ENCODE measurements around the gene PPP2R2B. TPM values are rescaled to one million over a fixed set of nuclear protein-coding genes. Genes with fewer than 3 reads are reported as not detected.

Gene PPP2R2B
- total RNA-seq, 1 donor: not detected

DNA sequence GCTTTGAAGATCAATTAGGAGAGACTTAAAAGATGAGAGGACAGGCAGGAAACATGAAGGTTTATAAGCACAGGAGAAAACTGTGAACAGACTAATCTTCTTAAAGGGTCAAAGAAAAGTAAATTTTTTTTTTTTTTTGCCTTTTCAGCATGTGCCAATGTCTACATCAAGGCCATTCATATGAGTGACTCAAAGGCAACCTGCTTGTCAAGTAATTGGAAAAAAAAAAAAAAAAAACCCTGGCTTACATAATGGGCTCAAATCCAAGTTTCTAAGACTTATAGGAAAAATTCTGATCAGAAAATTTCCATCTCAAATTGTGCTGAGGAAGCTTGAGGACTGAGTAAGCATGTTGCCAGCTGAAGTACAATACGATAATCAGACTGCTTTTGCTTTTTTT is 15.9 kb downstream of the PPP2R2B start:
- no peaks in the 10 kb centered on the region for H3K4me1 ChIP-seq (ENCODE audit: insufficient read depth, low read length)

DNA sequence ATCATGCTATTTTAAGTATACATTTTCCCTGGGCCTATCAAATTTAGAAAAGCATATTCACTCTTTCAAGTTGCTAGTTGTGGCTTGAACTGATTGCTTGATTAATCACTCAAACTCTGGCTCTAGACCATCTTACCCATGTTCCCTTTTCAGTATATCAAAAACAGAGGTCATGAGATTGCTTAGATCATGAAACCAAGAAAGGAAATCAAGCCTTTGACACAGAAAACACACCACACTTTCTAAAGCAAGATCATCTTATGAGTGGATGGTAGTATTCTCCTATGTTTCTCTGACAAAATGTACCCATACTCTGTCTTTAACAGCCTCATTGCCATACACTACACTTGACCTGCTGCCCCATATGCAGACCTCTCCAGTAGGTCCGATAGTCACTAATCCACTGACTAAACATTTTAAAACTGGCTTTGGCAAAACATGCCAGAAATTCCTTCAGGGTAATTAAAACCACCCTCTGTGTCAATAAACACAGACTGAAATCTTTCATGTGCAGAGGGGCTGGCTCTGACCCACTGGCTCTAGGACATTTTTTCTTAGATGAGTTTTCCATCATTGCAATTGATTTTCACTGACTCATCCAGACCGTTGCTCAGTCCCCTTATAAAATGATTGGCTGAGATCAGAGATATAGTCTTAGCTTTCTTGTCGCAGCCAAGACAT is 18.2 kb downstream of the PPP2R2B start:
- Histone ChIP-seq H3K4me1 (ENCODE audit: insufficient read depth, low read length) (no peaks in the 10 kb centered on the region), H4K20me1 (ENCODE audit: insufficient read depth, low read length) (no peaks in the 10 kb centered on the region), H3K27me3 (ENCODE audit: insufficient read depth, low read length) (no peaks in the 10 kb centered on the region), H3K36me3 (ENCODE audit: insufficient read depth, low read length) (no peaks in the 10 kb centered on the region), H3K79me2 (ENCODE audit: insufficient read depth, low read length) (no peaks in the 10 kb centered on the region), H2AFZ (ENCODE audit: low read length) (no peak overlapping the region), H3K9me3 (ENCODE audit: low read depth, low read length) (no peaks in the 10 kb centered on the region), H3K4me3 (ENCODE audit: insufficient read depth, low read length) (no peak overlapping the region), H3K27ac (ENCODE audit: low read depth, low read length) (no peak overlapping the region), H3K4me2 (ENCODE audit: insufficient read depth, low read length) (no peak overlapping the region)
- TF ChIP-seq, protein P1, sequence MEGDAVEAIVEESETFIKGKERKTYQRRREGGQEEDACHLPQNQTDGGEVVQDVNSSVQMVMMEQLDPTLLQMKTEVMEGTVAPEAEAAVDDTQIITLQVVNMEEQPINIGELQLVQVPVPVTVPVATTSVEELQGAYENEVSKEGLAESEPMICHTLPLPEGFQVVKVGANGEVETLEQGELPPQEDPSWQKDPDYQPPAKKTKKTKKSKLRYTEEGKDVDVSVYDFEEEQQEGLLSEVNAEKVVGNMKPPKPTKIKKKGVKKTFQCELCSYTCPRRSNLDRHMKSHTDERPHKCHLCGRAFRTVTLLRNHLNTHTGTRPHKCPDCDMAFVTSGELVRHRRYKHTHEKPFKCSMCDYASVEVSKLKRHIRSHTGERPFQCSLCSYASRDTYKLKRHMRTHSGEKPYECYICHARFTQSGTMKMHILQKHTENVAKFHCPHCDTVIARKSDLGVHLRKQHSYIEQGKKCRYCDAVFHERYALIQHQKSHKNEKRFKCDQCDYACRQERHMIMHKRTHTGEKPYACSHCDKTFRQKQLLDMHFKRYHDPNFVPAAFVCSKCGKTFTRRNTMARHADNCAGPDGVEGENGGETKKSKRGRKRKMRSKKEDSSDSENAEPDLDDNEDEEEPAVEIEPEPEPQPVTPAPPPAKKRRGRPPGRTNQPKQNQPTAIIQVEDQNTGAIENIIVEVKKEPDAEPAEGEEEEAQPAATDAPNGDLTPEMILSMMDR (IDR thresholded peaks at IDR 0.05; ENCODE audit: extremely low read depth, low read depth, low read length): no peak
- no peak for DNase-seq (ENCODE audit: insufficient read length, low spot score, missing footprints)

More for the DNA sequence above, 15.9 kb downstream of the PPP2R2B start:
- no peak overlapping the region for H3K27ac ChIP-seq (ENCODE audit: low read depth, low read length)
- no peak overlapping the region for H3K4me2 ChIP-seq (ENCODE audit: insufficient read depth, low read length)
- DNase-seq (ENCODE audit: insufficient read length, low spot score, missing footprints): no peak
- H3K4me3 ChIP-seq (ENCODE audit: insufficient read depth, low read length): no peak overlapping the region
- no peaks in the 10 kb centered on the region for H3K36me3 ChIP-seq (ENCODE audit: insufficient read depth, low read length)
- no peaks in the 10 kb centered on the region for H4K20me1 ChIP-seq (ENCODE audit: insufficient read depth, low read length)
- TF ChIP-seq, protein P1 (IDR thresholded peaks at IDR 0.05; ENCODE audit: extremely low read depth, low read depth, low read length): no peak
- no peaks in the 10 kb centered on the region for H3K79me2 ChIP-seq (ENCODE audit: insufficient read depth, low read length)
- H2AFZ ChIP-seq (ENCODE audit: low read length): no peak overlapping the region
- no peaks in the 10 kb centered on the region for H3K27me3 ChIP-seq (ENCODE audit: insufficient read depth, low read length)
- H3K9me3 ChIP-seq (ENCODE audit: low read depth, low read length): no peaks in the 10 kb centered on the region

DNA sequence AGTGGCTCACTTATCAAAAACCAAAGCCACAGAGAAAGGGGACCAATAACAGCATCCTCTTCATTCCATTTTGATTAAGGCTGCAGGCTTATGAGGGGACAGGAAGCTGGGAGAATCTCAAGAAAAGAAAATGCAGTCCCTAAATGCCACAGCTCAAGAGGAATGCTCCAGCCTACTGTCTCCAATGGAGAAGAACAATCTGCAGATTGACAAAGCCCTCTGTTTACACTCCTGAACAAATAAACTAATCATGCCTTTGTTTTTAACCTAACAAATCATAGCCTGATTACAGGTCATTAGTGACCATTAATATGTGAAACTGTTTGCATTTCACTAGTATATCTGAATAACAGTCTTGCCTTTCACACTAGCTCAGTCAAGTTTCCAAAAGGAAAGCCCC is 26.5 kb downstream of the PPP2R2B start:
- H4K20me1 ChIP-seq (ENCODE audit: insufficient read depth, low read length): no peaks in the 10 kb centered on the region
- H3K36me3 ChIP-seq (ENCODE audit: insufficient read depth, low read length): no peaks in the 10 kb centered on the region
- H3K9me3 ChIP-seq (ENCODE audit: low read depth, low read length): no peaks in the 10 kb centered on the region
- DNase-seq (ENCODE audit: insufficient read length, low spot score, missing footprints): no peak
- H3K4me2 ChIP-seq (ENCODE audit: insufficient read depth, low read length): no peak overlapping the region
- H3K27me3 ChIP-seq (ENCODE audit: insufficient read depth, low read length): no peaks in the 10 kb centered on the region
- no peaks in the 10 kb centered on the region for H3K79me2 ChIP-seq (ENCODE audit: insufficient read depth, low read length)
- no peak overlapping the region for H3K4me3 ChIP-seq (ENCODE audit: insufficient read depth, low read length)
- no peak overlapping the region for H3K27ac ChIP-seq (ENCODE audit: low read depth, low read length)
- TF ChIP-seq, protein P1 (IDR thresholded peaks at IDR 0.05; ENCODE audit: extremely low read depth, low read depth, low read length): no peak
- no peak overlapping the region for H2AFZ ChIP-seq (ENCODE audit: low read length)
- H3K4me1 ChIP-seq (ENCODE audit: insufficient read depth, low read length): no peaks in the 10 kb centered on the region

DNA sequence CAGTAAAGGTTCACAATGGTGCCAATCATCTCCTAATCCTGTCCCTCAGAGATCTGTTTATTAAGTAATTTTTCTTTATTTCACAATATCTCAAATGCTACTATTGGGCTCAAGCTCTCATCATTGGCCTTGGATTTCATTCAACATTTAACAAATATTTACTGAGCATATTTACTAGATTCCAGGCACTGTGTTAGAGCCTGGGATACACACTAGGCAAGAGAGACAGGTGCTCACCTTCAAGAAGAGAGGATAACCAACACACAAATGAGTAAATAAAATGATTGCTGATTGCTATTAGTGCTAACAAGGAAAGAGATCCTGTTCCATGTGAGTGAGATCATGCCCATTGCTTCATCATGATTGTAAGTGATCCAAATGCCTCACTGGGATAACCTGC is 27.4 kb downstream of the PPP2R2B start:
- H3K9me3 ChIP-seq (ENCODE audit: low read depth, low read length): no peaks in the 10 kb centered on the region
- no peak overlapping the region for H3K4me2 ChIP-seq (ENCODE audit: insufficient read depth, low read length)

More for the DNA sequence above, 27.4 kb downstream of the PPP2R2B start:
- TF ChIP-seq, protein P1 (IDR thresholded peaks at IDR 0.05; ENCODE audit: extremely low read depth, low read depth, low read length): no peak
- DNase-seq (ENCODE audit: insufficient read length, low spot score, missing footprints): no peak
- H3K4me3 ChIP-seq (ENCODE audit: insufficient read depth, low read length): no peak overlapping the region
- H3K36me3 ChIP-seq (ENCODE audit: insufficient read depth, low read length): no peaks in the 10 kb centered on the region
- H3K27ac ChIP-seq (ENCODE audit: low read depth, low read length): no peak overlapping the region
- H3K27me3 ChIP-seq (ENCODE audit: insufficient read depth, low read length): no peaks in the 10 kb centered on the region
- H2AFZ ChIP-seq (ENCODE audit: low read length): no peak overlapping the region
- H4K20me1 ChIP-seq (ENCODE audit: insufficient read depth, low read length): no peaks in the 10 kb centered on the region
- H3K4me1 ChIP-seq (ENCODE audit: insufficient read depth, low read length): no peaks in the 10 kb centered on the region
- no peaks in the 10 kb centered on the region for H3K79me2 ChIP-seq (ENCODE audit: insufficient read depth, low read length)

Data from osteoblast (primary cell).